ENCODE data around the gene AVPI1. TPM values are rescaled to one million over a fixed set of nuclear protein-coding genes. Genes with fewer than 3 reads are reported as not detected.

The AVPI1 gene
- total and polyA plus RNA-seq, 12 donors, result 13.1 to 158 (median 25.0) TPM

- Histone ChIP-seq H3K4me3 (no peak overlapping the region), H3K4me1 (replicated peaks in 1 of 2) (peaks cover 0 to 18% of the 10 kb centered on the region in 2 donors), H3K9me3 (replicated peaks in 1 of 3) (no peaks in the 10 kb centered on the region), H3K36me3 (replicated peaks in 1 of 2) (no peaks in the 10 kb centered on the region), H3K27me3 (no peaks in the 10 kb centered on the region), H3K27ac (peak overlapping the region in 1 of 5 donors; percentile 36)
- DNase-seq, result no peak
- TF ChIP-seq POLR2A (IDR thresholded peaks at IDR 0.05), result no peak
- TF ChIP-seq, protein P1, sequence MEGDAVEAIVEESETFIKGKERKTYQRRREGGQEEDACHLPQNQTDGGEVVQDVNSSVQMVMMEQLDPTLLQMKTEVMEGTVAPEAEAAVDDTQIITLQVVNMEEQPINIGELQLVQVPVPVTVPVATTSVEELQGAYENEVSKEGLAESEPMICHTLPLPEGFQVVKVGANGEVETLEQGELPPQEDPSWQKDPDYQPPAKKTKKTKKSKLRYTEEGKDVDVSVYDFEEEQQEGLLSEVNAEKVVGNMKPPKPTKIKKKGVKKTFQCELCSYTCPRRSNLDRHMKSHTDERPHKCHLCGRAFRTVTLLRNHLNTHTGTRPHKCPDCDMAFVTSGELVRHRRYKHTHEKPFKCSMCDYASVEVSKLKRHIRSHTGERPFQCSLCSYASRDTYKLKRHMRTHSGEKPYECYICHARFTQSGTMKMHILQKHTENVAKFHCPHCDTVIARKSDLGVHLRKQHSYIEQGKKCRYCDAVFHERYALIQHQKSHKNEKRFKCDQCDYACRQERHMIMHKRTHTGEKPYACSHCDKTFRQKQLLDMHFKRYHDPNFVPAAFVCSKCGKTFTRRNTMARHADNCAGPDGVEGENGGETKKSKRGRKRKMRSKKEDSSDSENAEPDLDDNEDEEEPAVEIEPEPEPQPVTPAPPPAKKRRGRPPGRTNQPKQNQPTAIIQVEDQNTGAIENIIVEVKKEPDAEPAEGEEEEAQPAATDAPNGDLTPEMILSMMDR (IDR thresholded peaks at IDR 0.05), result no peak
- 74 to 89% (median 82%) methylated on average over 9 of the region's 9 CpGs for WGBS, 4 donors
- intact Hi-C loops (cut with DNase I), result no loop called here
Observed at GRCh38 chr10:97711640-97712572, 24.9 kb upstream of the AVPI1 start.

DNA sequence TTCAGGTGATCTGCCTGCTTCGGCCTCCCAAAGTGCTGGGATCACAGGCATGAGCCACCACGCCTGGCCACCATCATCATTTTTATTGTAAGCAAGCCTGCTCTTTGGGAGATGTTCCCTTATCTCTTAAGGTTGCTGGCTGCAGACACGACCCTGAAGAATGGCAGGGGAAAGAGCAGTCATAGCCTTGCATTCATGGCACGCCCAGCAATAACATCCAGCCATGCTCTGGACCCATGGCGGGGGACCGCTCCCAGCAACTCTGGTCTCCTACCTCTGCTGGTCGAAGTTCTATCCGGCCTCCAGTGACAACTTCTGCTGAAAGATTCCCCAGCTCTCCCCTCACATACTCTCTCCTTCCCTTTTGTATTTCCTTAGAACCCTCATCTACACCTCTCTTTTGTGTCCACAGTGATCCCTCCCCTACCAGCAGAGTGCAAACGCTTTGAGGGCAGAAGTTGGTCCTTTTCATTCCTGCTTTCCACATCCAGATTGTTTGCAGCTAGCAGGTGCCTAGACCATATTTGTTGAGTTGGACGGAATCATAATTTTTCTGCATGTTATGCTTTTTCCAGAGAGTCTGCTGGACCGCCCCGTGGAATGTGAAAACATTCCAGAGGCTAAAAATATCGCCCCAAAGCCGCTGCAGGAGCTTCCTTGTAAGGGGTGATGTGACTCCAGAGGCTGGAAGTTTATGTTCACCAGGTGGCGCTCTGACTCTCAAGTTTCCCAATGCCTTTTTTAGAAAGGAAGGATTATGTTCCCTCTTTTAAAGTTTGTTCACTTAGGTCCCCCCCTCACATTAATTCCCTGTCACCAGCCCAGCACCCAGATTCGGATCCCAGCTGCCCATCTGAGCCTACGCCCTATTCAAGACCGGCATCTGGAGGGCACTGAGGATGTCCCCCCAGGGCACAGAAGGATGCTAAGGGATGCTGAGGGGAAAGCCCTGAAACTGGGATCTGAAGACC lies 22.2 kb upstream of the AVPI1 start:
- Histone ChIP-seq H3K27me3 (no peaks in the 10 kb centered on the region), H3K36me3 (replicated peaks in 1 of 2) (no peaks in the 10 kb centered on the region), H3K4me1 (replicated peaks in 1 of 2) (peaks cover 0 to 9% of the 10 kb centered on the region in 2 donors), H3K4me3 (no peak overlapping the region), H3K9me3 (replicated peaks in 1 of 3) (no peaks in the 10 kb centered on the region), H3K27ac (peak overlapping the region in 1 of 5 donors; percentile 2)
- no peak for TF ChIP-seq POLR2A (IDR thresholded peaks at IDR 0.05)
- TF ChIP-seq, protein P1 (IDR thresholded peaks at IDR 0.05), result peak; percentile 37 to 66 (median 65)
- peak; percentile 65 to 93 (median 78) for DNase-seq
- 33 to 37% (median 34%) methylated on average over 18 of the region's 18 CpGs for WGBS, 4 donors
- intact Hi-C loops (cut with DNase I), result no loop called here

DNA sequence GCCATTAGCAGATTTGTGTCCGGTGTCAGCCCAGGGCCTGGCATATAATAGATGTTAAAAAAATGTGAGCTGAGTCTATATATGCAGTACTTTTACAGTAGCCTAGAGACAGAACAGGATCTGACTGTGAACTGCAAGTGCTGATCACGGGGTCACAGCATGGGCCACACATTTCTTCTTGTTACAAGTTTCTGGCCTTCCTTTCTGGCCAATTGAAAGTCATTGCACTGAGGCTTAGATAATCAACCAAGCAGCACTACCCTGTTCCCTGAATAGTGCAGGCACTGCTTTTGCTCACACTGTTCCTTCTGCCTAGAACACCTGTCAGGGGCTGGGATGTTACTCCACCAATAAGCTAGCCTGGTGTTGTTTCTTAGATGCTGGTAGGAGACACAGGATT lies 21.1 kb upstream of the AVPI1 start:
- TF ChIP-seq POLR2A (IDR thresholded peaks at IDR 0.05), result no peak
- TF ChIP-seq, protein P1 (IDR thresholded peaks at IDR 0.05), result no peak
- no peak overlapping the region for H3K27ac ChIP-seq
- H3K36me3 ChIP-seq (replicated peaks in 1 of 2), result no peaks in the 10 kb centered on the region
- H3K4me3 ChIP-seq, result no peak overlapping the region
- H3K4me1 ChIP-seq (replicated peaks in 1 of 2), result peaks cover 0 to 6% of the 10 kb centered on the region in 2 donors
- no peaks in the 10 kb centered on the region for H3K27me3 ChIP-seq
- H3K9me3 ChIP-seq (replicated peaks in 1 of 3), result no peaks in the 10 kb centered on the region
- no peak for DNase-seq
- intact Hi-C loops (cut with DNase I), result no loop called here
- WGBS, 4 donors, result 68 to 96% (median 88%) methylated on average over 2 of the region's 2 CpGs
